GM20000 (cell line): ENCODE data around the gene RBM20.
"Not testable (repeated sequence)": the region's sequence is repeated elsewhere in the genome, so short reads cannot be mapped to it uniquely, and the experiment has no call there.

Experiments
- DNase-seq: peaks from one replicate; pipeline ENCODE4 v3.0.0; 2012; ENCODE audit warnings: low spot score
- TF ChIP-seq, protein P1 (sequence below): IDR thresholded peaks from 2 replicates; pipeline ENCODE4 v1.5.1; 2012; ENCODE audit warnings: mild to moderate bottlenecking, control low read depth; ENCODE audit errors: extremely low read depth, missing control alignments

The RBM20 gene

DNA sequence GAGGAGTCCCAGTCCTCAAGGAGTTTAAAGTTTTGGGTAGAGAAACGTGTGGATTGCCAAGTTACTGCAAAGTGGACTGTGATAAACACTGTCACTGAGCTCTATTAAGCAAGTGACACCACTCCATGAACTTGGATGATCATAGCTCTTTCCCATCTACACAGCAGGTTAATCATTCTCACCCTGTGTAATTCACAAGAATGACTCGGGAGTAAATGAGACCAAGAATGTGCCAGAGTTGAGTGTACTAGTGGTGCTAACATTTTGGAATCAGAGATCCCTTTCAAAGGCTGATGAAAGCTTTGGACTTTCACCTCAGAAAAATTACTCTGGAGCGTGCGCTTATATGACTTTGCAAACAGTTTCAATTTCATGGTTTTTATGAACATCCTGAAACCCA lies 80.8 kb downstream of the RBM20 start:
- DNase-seq: no peak
- TF ChIP-seq, protein P1, sequence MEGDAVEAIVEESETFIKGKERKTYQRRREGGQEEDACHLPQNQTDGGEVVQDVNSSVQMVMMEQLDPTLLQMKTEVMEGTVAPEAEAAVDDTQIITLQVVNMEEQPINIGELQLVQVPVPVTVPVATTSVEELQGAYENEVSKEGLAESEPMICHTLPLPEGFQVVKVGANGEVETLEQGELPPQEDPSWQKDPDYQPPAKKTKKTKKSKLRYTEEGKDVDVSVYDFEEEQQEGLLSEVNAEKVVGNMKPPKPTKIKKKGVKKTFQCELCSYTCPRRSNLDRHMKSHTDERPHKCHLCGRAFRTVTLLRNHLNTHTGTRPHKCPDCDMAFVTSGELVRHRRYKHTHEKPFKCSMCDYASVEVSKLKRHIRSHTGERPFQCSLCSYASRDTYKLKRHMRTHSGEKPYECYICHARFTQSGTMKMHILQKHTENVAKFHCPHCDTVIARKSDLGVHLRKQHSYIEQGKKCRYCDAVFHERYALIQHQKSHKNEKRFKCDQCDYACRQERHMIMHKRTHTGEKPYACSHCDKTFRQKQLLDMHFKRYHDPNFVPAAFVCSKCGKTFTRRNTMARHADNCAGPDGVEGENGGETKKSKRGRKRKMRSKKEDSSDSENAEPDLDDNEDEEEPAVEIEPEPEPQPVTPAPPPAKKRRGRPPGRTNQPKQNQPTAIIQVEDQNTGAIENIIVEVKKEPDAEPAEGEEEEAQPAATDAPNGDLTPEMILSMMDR: no peak

DNA sequence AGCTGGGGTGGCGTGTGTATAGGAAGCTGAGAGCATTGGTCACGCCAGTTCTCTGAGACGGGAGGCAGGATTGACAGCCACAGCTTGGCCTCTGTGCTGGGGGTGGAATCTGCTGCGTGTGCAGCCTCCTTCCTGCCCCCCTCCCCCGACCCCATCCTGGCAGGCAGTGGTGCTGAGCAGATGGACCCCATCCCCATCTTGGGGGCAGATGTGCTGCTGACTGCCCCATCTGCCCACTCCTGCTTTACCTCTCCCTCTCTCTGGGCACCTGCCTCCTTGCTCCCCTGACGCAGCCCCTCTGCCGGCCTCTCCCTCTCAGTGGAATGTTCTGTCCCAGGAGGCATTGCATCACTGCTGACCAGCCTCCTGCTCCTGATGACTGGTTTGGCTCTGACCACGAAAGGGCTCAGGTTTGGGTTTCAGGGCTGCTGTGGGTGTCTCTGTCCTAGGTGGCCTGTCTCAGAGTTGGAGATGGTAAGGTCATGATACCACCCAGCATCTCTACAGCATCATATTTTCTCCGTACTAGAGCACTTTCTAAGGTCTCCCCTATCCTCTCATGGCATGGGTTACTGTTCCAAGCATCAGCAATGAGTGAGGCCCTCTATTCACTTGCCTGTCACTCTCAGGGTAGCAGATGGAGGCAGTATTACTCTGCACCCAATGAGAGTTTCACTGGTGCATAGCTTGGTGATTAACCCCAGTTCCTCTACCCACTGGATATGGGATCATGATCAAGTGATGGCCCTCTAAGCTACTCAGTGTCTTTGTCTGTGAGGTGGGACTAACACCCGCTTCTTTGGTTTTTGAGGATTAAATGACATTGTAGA lies 81.9 kb downstream of the RBM20 start:
- TF ChIP-seq, protein P1: no peak
- DNase-seq: no peak

DNA sequence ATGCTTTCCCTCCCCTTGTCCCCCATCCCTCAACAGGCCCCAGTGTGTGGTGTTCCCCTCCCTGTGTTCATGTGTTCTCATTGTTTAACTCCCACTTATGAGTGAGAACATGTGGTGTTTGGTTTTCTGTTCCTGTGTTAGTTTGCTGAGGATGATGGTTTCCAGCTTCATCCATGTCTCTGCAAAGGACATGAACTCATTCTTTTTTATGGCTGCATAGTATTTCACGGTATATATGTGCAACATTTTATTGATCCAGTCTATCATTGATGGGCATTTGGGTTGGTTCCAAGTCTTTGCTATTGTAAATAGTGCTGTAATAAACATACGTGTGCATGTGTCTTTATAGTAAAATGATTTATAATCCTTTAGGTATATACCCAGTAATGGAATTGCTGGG lies 83.6 kb downstream of the RBM20 start:
- DNase-seq: not testable (repeated sequence)

DNA sequence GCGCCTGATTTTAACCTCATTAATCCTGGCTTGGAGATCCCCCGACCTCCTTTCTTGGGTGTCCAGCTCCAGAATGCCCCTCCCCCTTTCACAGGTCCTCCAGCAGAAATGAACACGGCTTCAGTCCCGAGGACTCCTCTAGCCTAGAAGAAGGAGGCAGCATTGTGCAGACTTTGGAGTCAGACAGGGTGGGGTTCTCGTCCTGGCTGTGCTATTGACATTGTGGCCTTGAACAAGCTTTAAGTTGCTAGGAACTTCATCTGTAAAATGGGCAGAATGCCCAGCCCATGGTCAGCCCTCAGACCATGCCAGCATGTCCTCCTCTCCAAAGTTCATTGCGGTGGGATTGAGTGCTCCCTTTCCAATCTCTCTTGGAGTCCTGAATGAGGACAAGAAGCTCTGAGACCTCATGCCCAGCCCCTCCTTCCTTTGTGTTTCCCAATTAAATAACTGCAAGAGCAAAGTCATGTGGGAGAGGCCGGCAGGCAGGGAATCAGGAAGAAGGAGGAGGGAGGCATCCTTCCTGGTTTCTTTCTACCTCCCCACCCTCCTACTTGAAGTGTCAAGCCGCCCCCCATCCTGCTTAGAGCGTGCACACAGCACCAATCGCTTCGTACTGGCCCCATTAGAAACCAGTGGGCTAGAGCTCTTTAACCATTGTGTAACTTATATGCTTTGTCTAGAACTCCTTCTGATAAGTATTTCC lies 86.4 kb downstream of the RBM20 start:
- no peak for DNase-seq
- TF ChIP-seq, protein P1: no peak

DNA sequence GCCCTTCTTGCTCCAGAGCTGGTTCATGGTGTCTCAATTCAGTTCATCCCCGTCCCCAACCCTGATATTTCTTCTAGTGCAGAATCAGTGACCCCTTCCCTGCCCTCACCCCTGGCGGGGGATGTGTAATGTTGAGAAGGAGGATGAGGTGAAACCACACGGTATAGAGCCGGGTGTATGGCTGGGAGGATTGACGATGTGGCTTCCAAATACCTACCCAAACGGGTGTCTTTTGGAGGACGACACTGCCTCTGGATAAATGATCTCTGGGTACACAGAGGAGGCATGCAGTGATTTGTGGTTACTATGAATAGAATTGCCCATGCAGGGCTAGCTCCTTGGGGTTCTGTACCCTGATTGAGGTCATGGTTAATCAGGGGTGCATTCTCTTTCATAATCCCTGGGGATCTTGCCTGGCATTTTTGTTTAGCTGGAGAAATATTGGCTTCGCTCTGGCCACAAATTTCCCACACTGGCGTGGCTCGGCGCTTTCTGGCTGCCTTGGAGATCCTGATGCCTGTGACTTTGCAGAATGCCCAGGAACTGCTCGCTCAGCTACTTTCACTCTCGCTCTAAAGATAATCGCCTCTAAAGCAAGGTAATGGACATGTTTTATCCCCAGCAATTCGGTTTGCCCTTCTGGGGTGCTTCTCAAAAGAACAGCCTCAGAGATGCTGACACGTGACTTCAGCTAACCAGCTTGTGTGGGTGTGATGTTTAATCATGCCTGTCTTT lies 89.2 kb downstream of the RBM20 start:
- DNase-seq: no peak
- TF ChIP-seq, protein P1: no peak

DNA sequence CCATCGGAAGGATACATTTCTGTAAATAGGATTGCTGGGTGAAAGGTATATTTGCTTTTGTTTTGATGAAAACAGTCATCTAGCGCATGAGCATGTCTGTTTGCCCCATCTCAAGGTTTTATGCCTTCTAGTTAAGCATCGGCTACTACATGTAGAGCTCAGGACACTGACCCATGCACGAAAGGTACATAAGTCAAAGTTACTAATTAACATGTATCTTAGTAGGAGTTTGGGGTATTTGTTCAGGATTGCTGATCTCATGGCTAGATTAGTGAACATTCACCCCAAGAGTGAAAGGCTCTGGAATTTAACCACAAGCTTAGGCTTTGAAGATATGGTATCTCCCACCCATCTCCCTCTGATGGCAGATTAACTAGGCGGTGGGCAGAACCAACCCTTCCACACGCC lies 91.5 kb downstream of the RBM20 start:
- TF ChIP-seq, protein P1: no peak
- DNase-seq: no peak

DNA sequence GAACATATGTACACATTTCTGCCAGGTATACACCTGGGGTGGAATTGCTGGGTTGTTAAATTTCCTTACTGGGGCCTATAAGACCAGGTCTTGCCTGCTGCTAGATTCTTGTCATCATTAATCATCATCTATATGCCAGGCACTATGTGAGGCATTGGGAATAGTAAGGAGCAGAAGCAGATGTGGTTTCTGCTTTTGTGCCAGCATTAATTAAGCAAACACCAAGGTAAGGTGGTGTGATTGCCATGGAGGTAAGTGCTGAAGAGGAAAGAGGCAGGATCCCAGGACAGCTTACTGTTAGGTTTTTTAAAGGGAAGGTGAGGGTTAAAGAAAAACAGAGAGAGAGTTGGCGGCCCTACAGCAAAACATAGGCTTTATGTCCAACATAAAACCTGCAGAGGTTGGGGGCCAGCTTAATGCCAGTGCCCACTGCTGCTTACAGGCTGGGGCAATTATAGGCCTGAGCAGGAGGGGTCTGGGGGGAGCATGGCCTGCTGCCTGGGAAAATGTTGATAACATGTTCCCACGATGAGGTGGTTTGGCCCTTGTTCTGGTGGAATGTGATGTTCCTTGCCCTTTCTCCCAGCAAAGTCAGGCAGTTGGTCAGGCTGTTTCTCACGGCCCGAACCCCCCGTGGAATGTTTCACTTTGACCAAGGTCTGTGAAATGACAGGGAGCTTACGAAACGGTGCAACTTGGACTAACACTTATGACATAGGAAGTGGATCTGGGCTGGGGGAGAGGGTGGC lies 93.9 kb downstream of the RBM20 start:
- DNase-seq: no peak
- TF ChIP-seq, protein P1: no peak
